IMR-90 (cell line): ENCODE data around the gene MAP10. TPM values are rescaled to one million over a fixed set of nuclear protein-coding genes. Genes with fewer than 3 reads are reported as not detected.

Experiments used
- ATAC-seq: fragments of 200-7000 bp; cut with Tn5 transposase; 2 replicates; pipeline ENCODE4 v1.9.1; 2020; ENCODE audit warnings: low read depth, mild to moderate bottlenecking, moderate library complexity
- BruUV-seq: library from RNA; stranded (reverse); fragments of 400-500 nt; replicated peaks from 2 replicates; lab custom pipeline; 2021; lab: Mats Ljungman, UMichigan
- CTCF ChIA-PET: fragments of 300-600 bp; formaldehyde crosslinking; extraction: SDS; loops from one replicate; lab custom pipeline; 2021; ENCODE audit warnings: antibody characterized with exemption; lab: Yijun Ruan, JAX
- POLR2A ChIA-PET: fragments of 300-600 bp; sonication (Branson Sonifier 250); formaldehyde crosslinking; loops from one replicate; lab custom pipeline; 2022; ENCODE audit warnings: antibody characterized with exemption; ENCODE audit not compliant: unreplicated experiment; lab: Charles Lee
- DNase-seq: peaks from one replicate; pipeline ENCODE4 v3.0.0; 2013
- H2AFZ ChIP-seq: replicated peaks from 2 replicates; pipeline ENCODE3; 2013; ENCODE audit warnings: low read length, mild to moderate bottlenecking; ENCODE audit not compliant: poor library complexity
- H2AK5ac ChIP-seq: 2 replicates; pipeline ENCODE4 v1.6.1; 2013; ENCODE audit warnings: low read depth, low read length, inconsistent platforms
- H2AK9ac ChIP-seq: replicated peaks from 2 replicates; pipeline ENCODE3; 2013; ENCODE audit warnings: mild to moderate bottlenecking, low read depth, low read length, moderate library complexity; ENCODE audit not compliant: poor library complexity
- H2BK120ac ChIP-seq: 2 replicates; pipeline ENCODE4 v1.6.1; 2013; ENCODE audit warnings: low read depth, low read length, inconsistent platforms
- H2BK15ac ChIP-seq: 3 replicates; pipeline ENCODE4 v1.6.1; 2013; ENCODE audit warnings: low read depth, low read length, inconsistent platforms
- H2BK20ac ChIP-seq: 2 replicates; pipeline ENCODE4 v1.6.1; 2013; ENCODE audit warnings: low read depth, mild to moderate bottlenecking, inconsistent platforms, low read length, moderate library complexity
- H2BK5ac ChIP-seq: 2 replicates; pipeline ENCODE4 v1.6.1; 2013; ENCODE audit warnings: mild to moderate bottlenecking, low read depth, low read length, inconsistent platforms; ENCODE audit not compliant: poor library complexity, severe bottlenecking
- H3K14ac ChIP-seq: replicated peaks from 2 replicates; pipeline ENCODE4 v1.6.1; 2013; ENCODE audit warnings: low read depth, low read length, inconsistent platforms
- H3K18ac ChIP-seq: 2 replicates; pipeline ENCODE4 v1.6.1; 2013; ENCODE audit warnings: low read depth, low read length, control low read depth
- H3K23ac ChIP-seq: 2 replicates; pipeline ENCODE4 v1.6.1; 2013; ENCODE audit warnings: low read depth, low read length, inconsistent platforms
- H3K27ac ChIP-seq: 2 replicates; pipeline ENCODE4 v1.5.1; 2013; ENCODE audit warnings: mild to moderate bottlenecking, control low read depth, low read length; ENCODE audit not compliant: insufficient read depth
- H3K27me3 ChIP-seq: 2 replicates; pipeline ENCODE4 v1.6.1; 2013; ENCODE audit warnings: low read length; ENCODE audit not compliant: control insufficient read depth, insufficient read depth
- H3K36me3 ChIP-seq: 2 replicates; pipeline ENCODE4 v1.6.1; 2013; ENCODE audit warnings: low read length, mixed read lengths; ENCODE audit not compliant: control insufficient read depth, insufficient read depth
- H3K4ac ChIP-seq: 2 replicates; pipeline ENCODE4 v1.6.1; 2013; ENCODE audit warnings: low read depth, low read length, inconsistent platforms
- H3K4me1 ChIP-seq: 2 replicates; pipeline ENCODE4 v1.6.1; 2013; ENCODE audit warnings: low read length, mixed read lengths; ENCODE audit not compliant: control insufficient read depth, insufficient read depth
- H3K4me2 ChIP-seq: 2 replicates; pipeline ENCODE4 v1.6.1; 2013; ENCODE audit warnings: low read depth, mild to moderate bottlenecking, control low read depth, low read length, moderate library complexity
- H3K4me3 ChIP-seq: 2 replicates; pipeline ENCODE4 v1.5.1; 2013; ENCODE audit warnings: low read depth, mild to moderate bottlenecking, control low read depth, low read length, moderate library complexity; ENCODE audit not compliant: insufficient read depth
- H3K56ac ChIP-seq: 2 replicates; pipeline ENCODE4 v1.6.1; 2013; ENCODE audit warnings: low read length, inconsistent platforms; ENCODE audit not compliant: insufficient read depth; ENCODE audit errors: extremely low read depth
- H3K79me1 ChIP-seq, 2 experiments: 2 replicates each; pipeline ENCODE4 v1.6.1; 2013; ENCODE audit warnings: low read length in 2 of 2, inconsistent platforms in 1 of 2, low read depth in 1 of 2
- H3K9ac ChIP-seq: 2 replicates; pipeline ENCODE4 v1.6.1; 2013; ENCODE audit warnings: low read depth, low read length, control low read depth
- H3K9me1 ChIP-seq: 2 replicates; pipeline ENCODE4 v1.6.1; 2013; ENCODE audit warnings: low read length, inconsistent platforms; ENCODE audit not compliant: insufficient read depth
- H3K9me3 ChIP-seq: 2 replicates; pipeline ENCODE4 v1.6.1; 2013; ENCODE audit warnings: low read length; ENCODE audit not compliant: control insufficient read depth, insufficient read depth
- H4K20me1 ChIP-seq: 2 replicates; pipeline ENCODE4 v1.6.1; 2013; ENCODE audit warnings: low read length, inconsistent platforms; ENCODE audit not compliant: insufficient read depth
- H4K5ac ChIP-seq: 2 replicates; pipeline ENCODE4 v1.6.1; 2013; ENCODE audit warnings: mild to moderate bottlenecking, low read depth, low read length, control low read depth
- H4K8ac ChIP-seq, 2 experiments: 2 replicates each; pipeline ENCODE4 v1.6.1; 2013; ENCODE audit warnings: low read depth in 2 of 2, low read length in 2 of 2, control low read depth in 1 of 2, inconsistent platforms in 1 of 2
- H4K91ac ChIP-seq: 2 replicates; pipeline ENCODE4 v1.6.1; 2013; ENCODE audit warnings: low read depth, low read length, inconsistent platforms; ENCODE audit not compliant: insufficient read depth
- BHLHE40 ChIP-seq: fragments of 150-350 bp; IDR thresholded peaks from 2 replicates; pipeline ENCODE4 v1.6.1; 2016; ENCODE audit warnings: mild to moderate bottlenecking, low read depth, low read length
- CEBPB ChIP-seq: IDR thresholded peaks from 2 replicates; pipeline ENCODE4 v1.6.1; 2012; ENCODE audit warnings: low read depth, low read length, improper control_type of control experiment
- CHD1 ChIP-seq: IDR thresholded peaks from 2 replicates; pipeline ENCODE4 v1.6.1; 2012; ENCODE audit warnings: low read depth, low read length, improper control_type of control experiment
- CTCF ChIP-seq: conservative IDR thresholded peaks from 2 replicates; pipeline ENCODE4 v1.5.1; 2012; ENCODE audit warnings: mild to moderate bottlenecking, low read depth, low read length, improper control_type of control experiment
- ELK1 ChIP-seq: fragments of 150-350 bp; IDR thresholded peaks from 2 replicates; pipeline ENCODE4 v1.6.1; 2016; ENCODE audit warnings: low read depth, mild to moderate bottlenecking, low read length, moderate library complexity, borderline replicate concordance
- FOS ChIP-seq: fragments of 150-350 bp; IDR thresholded peaks from 2 replicates; pipeline ENCODE4 v1.6.1; 2016; ENCODE audit warnings: low read depth, low read length
- MAFK ChIP-seq: IDR thresholded peaks from 2 replicates; pipeline ENCODE4 v1.6.1; 2012; ENCODE audit warnings: low read depth, low read length, improper control_type of control experiment
- MAZ ChIP-seq: IDR thresholded peaks from 2 replicates; pipeline ENCODE4 v1.6.1; 2012; ENCODE audit warnings: low read depth, mild to moderate bottlenecking, low read length, improper control_type of control experiment, moderate library complexity, borderline replicate concordance
- MXI1 ChIP-seq: IDR thresholded peaks from 2 replicates; pipeline ENCODE4 v1.6.1; 2012; ENCODE audit warnings: low read depth, mild to moderate bottlenecking, low read length, moderate library complexity, borderline replicate concordance
- NFE2L2 ChIP-seq: fragments of 150-350 bp; IDR thresholded peaks from 2 replicates; pipeline ENCODE4 v1.6.1; 2016; ENCODE audit warnings: low read depth, mild to moderate bottlenecking, low read length
- POLR2A ChIP-seq: IDR thresholded peaks from 2 replicates; pipeline ENCODE4 v1.6.1; 2012; ENCODE audit warnings: mild to moderate bottlenecking, low read depth, low read length
- RAD21 ChIP-seq: IDR thresholded peaks from 2 replicates; pipeline ENCODE4 v1.6.1; 2012; ENCODE audit warnings: low read length, improper control_type of control experiment
- RCOR1 ChIP-seq: IDR thresholded peaks from 2 replicates; pipeline ENCODE4 v1.6.1; 2012; ENCODE audit warnings: mild to moderate bottlenecking, low read length, improper control_type of control experiment; ENCODE audit not compliant: insufficient replicate concordance
- RFX5 ChIP-seq: IDR thresholded peaks from 2 replicates; pipeline ENCODE4 v1.8.0; 2012; ENCODE audit warnings: low read depth, mild to moderate bottlenecking, low read length, moderate library complexity
- SMC3 ChIP-seq: fragments of 150-350 bp; IDR thresholded peaks from 2 replicates; pipeline ENCODE4 v1.6.1; 2016; ENCODE audit warnings: low read depth, mild to moderate bottlenecking, antibody characterized with exemption, low read length, moderate library complexity
- USF2 ChIP-seq: fragments of 150-350 bp; IDR thresholded peaks from 2 replicates; pipeline ENCODE4 v1.6.1; 2017; ENCODE audit warnings: mild to moderate bottlenecking, antibody characterized with exemption, low read length, low read depth
- WGBS, 2 experiments: methylation state at CpG; one replicate each; pipeline versions ENCODE4 v1.1.5 to v1.1.7; 2013; ENCODE audit warnings: missing lambda C conversion rate in 2 of 2; ENCODE audit not compliant: insufficient read length in 1 of 2; ENCODE audit errors: extremely low coverage in 2 of 2; 5-methylcytosine and 5-hydroxymethylcytosine counted together
- dilution Hi-C: fragments of 300-500 bp; cut with HindIII; formaldehyde crosslinking; loops from one replicate; pipeline ENCODE4 v1.14.3; 2018; ENCODE audit warnings: low sequenced_read_pairs; ENCODE audit not compliant: unreplicated experiment
- in situ Hi-C: fragments of 300-500 bp; cut with MboI; formaldehyde crosslinking; loops from 3 replicates; pipeline ENCODE4 v1.14.3; 2019; ENCODE audit warnings: low sequenced_read_pairs, inconsistent platforms, mixed read lengths
- intact Hi-C: fragments of 100-400 bp; cut with micrococcal nuclease; formaldehyde crosslinking; loops from 2 replicates; pipeline ENCODE4 v1.10.0; 2022
- polyA plus RNA-seq, 3 experiments: library from polyadenylated mRNA; depleted of rRNA; stranded (reverse); fragments of >200 nt; gene quantifications; 2 replicates each; pipeline ENCODE4 v1.2.3, GENCODE V29; 2012; ENCODE audit warnings: low replicate concordance in 1 of 3
- total RNA-seq: library from RNA; depleted of rRNA; stranded (reverse); fragments of >200 nt; gene quantifications from 2 replicates; pipeline ENCODE4 v1.2.3, GENCODE V29; 2012

The MAP10 gene
- total and polyA plus RNA-seq, 2 of the 4 experiments (the other 2 are of a cell fraction): 1.0 to 1.1 TPM

- Histone ChIP-seq H3K9ac (no peak overlapping the region), H3K79me1 (no peaks in the 10 kb centered on the region), H4K20me1 (no peaks in the 10 kb centered on the region), H2BK5ac (no peak overlapping the region), H2BK15ac (no peak overlapping the region), H3K9me1 (no peaks in the 10 kb centered on the region), H3K36me3 (no peaks in the 10 kb centered on the region), H2AK5ac (no peak overlapping the region), H3K14ac (no peak overlapping the region), H3K56ac (no peak overlapping the region), H3K27ac (no peak overlapping the region), H2AFZ (no peak overlapping the region), H3K9me3 (no peaks in the 10 kb centered on the region), H3K4me2 (no peak overlapping the region), H4K91ac (no peak overlapping the region), H3K4me3 (no peak overlapping the region), H2BK20ac (no peak overlapping the region), H4K8ac (no peak overlapping the region), H2BK120ac (no peak overlapping the region), H3K4me1 (peaks cover 2% of the 10 kb centered on the region; the same call in 1 of the 2 replicates), H4K5ac (no peak overlapping the region), H3K23ac (no peak overlapping the region), H3K27me3 (no peaks in the 10 kb centered on the region), H3K4ac (no peak overlapping the region), H2AK9ac (no peak overlapping the region), H3K18ac (no peak overlapping the region)
- ATAC-seq (no peak), DNase-seq (no peak)
- in situ Hi-C loops: no loop called here
- no peak for TF ChIP-seq FOS
- no peak for TF ChIP-seq MAFK
- TF ChIP-seq USF2: no peak
- TF ChIP-seq CTCF: no peak
- TF ChIP-seq MXI1: no peak
- TF ChIP-seq RFX5: no peak
- TF ChIP-seq POLR2A: no peak
- no peak for TF ChIP-seq MAZ
- no peak for TF ChIP-seq RAD21
- no peak for TF ChIP-seq NFE2L2
- TF ChIP-seq RCOR1: no peak
- TF ChIP-seq BHLHE40: no peak
- no peak for TF ChIP-seq ELK1
- TF ChIP-seq CHD1: no peak
- no peak for TF ChIP-seq CEBPB
- TF ChIP-seq SMC3: no peak
- dilution Hi-C loops: no loop called here
- WGBS, 2 experiments: no CpG with 5 or more reads among the region's 6 CpGs
- ChIA-PET CTCF (no interaction called here), POLR2A (no interaction called here)
- intact Hi-C loops: no loop called here
- BruUV-seq: no TSS peak
These were observed 39.7 kb upstream of the MAP10 start for GRCh38 chr1:232765542-232765941.
